Measurements from ENCODE around the gene FLOT1. TPM values are rescaled to one million over a fixed set of nuclear protein-coding genes. Genes with fewer than 3 reads are reported as not detected.
A peak's percentile ranks its signal among the peaks of the same experiment; 100 is the strongest.

Gene FLOT1
- polyA plus RNA-seq, 1 experiment = 292 TPM

DNA sequence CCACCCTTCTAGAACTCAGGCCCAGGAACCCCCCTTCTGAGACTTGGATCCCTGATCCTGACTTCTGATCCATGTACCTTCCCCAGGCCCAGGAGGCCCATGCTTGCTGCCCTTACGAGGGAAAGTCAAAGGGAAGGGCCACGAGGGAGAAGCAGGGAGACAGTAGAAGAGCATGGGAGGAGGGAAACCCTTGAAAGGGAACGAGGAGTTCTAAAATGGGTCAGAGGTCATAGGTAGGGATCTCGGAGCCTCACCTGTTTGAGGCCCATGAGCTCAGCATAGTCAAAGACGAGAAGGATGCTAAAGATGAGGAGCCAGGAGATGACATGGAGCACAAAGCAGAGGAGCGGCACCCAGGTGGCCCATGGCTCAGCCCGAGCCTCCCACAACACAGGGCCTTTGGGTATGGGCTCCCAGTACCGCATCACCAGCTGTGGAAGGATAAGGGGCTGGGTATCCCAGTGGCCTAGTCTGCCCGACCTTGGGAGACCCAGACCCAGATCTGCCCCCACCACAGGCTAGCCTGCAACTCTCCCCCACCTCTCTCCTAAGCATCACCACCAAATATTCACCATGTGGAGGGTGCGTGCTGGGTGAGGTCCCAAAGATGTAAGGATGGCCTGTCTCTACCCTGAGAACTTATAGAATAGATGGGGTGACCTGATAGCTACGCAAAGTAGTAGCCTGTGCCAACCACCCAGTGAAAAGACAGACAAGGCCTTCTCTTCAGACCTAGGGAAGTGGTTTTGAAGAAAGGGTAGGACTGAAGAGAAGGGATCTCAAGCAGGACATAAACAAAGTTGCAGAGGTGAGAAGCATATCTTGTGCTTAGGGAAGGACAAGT, 53.2 kb downstream of the FLOT1 start:
- no peak for DNase-seq (ENCODE audit: low read depth)
- Histone ChIP-seq H3K4me3 (ENCODE audit: low read depth, low read length) (no peak overlapping the region), H3K36me3 (ENCODE audit: control insufficient read depth, insufficient read depth, low read length) (peaks cover 3% of the 10 kb centered on the region), H3K27me3 (ENCODE audit: control insufficient read depth, insufficient read depth, low read length) (no peaks in the 10 kb centered on the region)
- TF ChIP-seq, protein P1, sequence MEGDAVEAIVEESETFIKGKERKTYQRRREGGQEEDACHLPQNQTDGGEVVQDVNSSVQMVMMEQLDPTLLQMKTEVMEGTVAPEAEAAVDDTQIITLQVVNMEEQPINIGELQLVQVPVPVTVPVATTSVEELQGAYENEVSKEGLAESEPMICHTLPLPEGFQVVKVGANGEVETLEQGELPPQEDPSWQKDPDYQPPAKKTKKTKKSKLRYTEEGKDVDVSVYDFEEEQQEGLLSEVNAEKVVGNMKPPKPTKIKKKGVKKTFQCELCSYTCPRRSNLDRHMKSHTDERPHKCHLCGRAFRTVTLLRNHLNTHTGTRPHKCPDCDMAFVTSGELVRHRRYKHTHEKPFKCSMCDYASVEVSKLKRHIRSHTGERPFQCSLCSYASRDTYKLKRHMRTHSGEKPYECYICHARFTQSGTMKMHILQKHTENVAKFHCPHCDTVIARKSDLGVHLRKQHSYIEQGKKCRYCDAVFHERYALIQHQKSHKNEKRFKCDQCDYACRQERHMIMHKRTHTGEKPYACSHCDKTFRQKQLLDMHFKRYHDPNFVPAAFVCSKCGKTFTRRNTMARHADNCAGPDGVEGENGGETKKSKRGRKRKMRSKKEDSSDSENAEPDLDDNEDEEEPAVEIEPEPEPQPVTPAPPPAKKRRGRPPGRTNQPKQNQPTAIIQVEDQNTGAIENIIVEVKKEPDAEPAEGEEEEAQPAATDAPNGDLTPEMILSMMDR (IDR thresholded peaks at IDR 0.05; ENCODE audit: insufficient read depth, low read depth, low read length) = no peak
- POLR2A ChIA-PET = no interaction called here
- CTCF ChIA-PET = interaction anchor here (0.8 to 3.6 kb wide), 3 partner anchors 17 to 131 kb away, joined by 3 to 22 read pairs (median 6); partner anchors contain the start of gene DHX16

DNA sequence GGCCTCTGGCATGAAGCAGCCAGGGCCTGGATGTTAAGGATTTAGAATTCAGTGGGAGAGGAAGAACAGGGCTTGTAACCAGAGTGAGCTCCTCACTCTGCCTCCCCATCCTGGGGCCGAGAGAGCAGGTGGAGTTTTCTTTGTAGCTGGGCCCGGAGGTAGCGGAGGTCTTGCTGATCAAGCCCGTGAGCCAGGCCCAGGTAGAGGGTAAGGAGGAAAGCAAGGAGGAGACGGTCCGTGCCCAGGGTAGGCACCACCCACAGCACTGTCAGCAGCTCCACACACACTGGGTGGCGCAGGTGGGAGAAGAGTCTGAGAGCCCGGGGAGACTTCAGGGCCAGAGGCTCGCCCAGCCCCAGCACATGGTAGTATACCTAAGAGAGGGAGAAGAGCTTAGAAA, 53.9 kb downstream of the FLOT1 start:
- H3K4me3 ChIP-seq (ENCODE audit: low read depth, low read length) = no peak overlapping the region
- TF ChIP-seq, protein P1 (IDR thresholded peaks at IDR 0.05; ENCODE audit: insufficient read depth, low read depth, low read length) = no peak
- peaks cover 3% of the 10 kb centered on the region for H3K36me3 ChIP-seq (ENCODE audit: control insufficient read depth, insufficient read depth, low read length)
- ChIA-PET POLR2A (no interaction called here), CTCF (interaction anchor here (0.8 to 3.6 kb wide), 5 partner anchors 10 to 132 kb away, joined by 3 to 22 read pairs (median 6); partner anchors contain the start of gene DHX16)
- no peak for DNase-seq (ENCODE audit: low read depth)
- no peaks in the 10 kb centered on the region for H3K27me3 ChIP-seq (ENCODE audit: control insufficient read depth, insufficient read depth, low read length)

DNA sequence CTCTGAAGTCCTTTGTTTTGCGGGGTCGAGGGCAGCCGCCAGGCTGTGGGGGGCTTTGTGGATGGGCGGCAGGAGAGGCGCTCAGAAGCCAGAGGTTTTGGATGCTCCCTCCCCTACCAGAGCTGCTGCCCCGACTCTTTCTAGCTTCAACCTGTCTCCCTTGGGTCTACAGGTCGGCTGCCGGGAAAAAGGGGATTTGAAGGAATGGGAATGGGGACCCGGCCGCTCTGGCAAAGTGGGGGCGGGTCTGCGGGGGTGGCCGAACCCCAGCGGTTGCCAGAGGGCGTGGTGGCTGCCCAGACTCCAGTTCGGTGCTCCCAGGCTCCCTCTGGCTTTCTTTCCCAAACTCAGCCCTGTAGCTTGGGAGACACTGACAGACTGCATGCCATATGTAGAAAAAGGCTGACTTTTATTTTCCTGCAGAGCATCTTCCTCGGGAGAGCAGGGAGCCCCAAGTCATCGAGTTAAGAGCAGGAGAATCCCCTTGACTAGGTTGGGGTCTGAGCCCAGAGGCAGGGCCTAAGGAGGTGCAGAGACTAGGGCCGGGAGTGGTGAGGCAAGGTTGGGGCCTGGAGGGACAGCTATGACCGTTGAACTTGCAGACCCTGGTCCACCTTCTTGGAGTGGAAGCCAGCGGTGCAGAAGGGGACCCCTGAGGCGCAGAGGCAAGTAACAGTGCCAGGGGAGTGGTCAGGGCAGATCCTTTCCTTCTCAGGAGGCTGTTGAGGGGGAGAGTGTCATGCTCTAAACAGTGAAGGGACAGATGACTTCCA, 54.6 kb downstream of the FLOT1 start:
- TF ChIP-seq, protein P1 (IDR thresholded peaks at IDR 0.05; ENCODE audit: insufficient read depth, low read depth, low read length) = peak; percentile 42
- Histone ChIP-seq H3K4me3 (ENCODE audit: low read depth, low read length) (peak overlapping the region; percentile 87), H3K36me3 (ENCODE audit: control insufficient read depth, insufficient read depth, low read length) (peaks cover 3% of the 10 kb centered on the region), H3K27me3 (ENCODE audit: control insufficient read depth, insufficient read depth, low read length) (no peaks in the 10 kb centered on the region)
- ChIA-PET POLR2A (interaction anchor here (0.6 kb wide), 1 partner anchor 36 kb away, joined by 5 read pairs; no protein-coding TSS in a partner anchor), CTCF (interaction anchor here (0.7 to 3.6 kb wide), 9 partner anchors 9 to 228 kb away, joined by 3 to 22 read pairs (median 3); partner anchors contain the start of gene DHX16)
- no peak for DNase-seq (ENCODE audit: low read depth)

DNA sequence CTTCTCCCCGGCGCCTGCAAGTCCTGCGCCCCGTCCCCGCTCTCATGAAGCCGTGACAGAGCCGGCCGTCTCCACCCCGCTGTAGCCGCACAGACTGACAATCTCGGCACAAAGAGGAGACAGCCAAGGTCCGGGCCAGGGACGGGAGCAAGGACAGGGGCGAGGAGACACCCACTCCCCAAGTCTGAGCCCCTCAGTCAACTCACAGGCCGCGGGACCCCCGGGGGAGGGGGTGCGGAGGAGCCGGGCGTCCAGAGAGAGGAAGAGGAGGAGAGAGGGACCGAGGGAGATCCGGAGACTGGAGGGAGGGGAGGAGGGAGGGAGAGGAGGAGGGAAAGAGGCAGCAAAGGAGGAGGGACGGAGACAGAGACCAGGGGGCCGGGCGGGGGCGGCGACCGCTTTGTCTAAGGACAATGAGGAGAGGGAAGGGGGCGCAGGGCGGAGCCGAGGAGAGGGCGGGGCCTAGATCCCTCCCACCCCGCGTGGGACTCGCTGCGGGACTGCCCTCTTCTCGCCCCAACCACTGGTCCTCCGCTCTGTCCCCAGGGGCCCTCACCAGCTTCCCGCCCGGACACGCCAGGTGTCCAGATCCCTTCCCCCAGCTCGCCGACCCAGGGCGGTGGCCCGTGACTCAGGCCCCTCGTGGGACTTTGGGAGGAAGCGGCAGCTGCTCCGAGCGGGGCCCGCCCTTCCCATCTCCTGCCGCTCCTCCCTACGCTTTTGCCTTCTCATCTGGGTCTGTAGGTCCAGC, 55.4 kb downstream of the FLOT1 start:
- ChIA-PET CTCF (interaction anchor here (0.7 to 3.6 kb wide), 7 partner anchors 8 to 229 kb away, joined by 3 to 22 read pairs (median 3); no protein-coding TSS in a partner anchor), POLR2A (interaction anchor here (0.6 kb wide), 1 partner anchor 35 kb away, joined by 5 read pairs; no protein-coding TSS in a partner anchor)
- peak overlapping the region; percentile 87 for H3K4me3 ChIP-seq (ENCODE audit: low read depth, low read length)
- H3K27me3 ChIP-seq (ENCODE audit: control insufficient read depth, insufficient read depth, low read length) = no peaks in the 10 kb centered on the region
- TF ChIP-seq, protein P1 (IDR thresholded peaks at IDR 0.05; ENCODE audit: insufficient read depth, low read depth, low read length) = no peak
- DNase-seq (ENCODE audit: low read depth) = peak; percentile 88
- peaks cover 3% of the 10 kb centered on the region for H3K36me3 ChIP-seq (ENCODE audit: control insufficient read depth, insufficient read depth, low read length)
